Thyroid gland (tissue), 4 donors: ENCODE results near the gene NFIX. TPM values are rescaled to one million over a fixed set of nuclear protein-coding genes. Genes with fewer than 3 reads are reported as not detected.

Experiments used
- DNase-seq, 2 donors: peaks; one replicate each; pipeline ENCODE4 v3.0.0-alpha.2; 2019
- H3K27ac ChIP-seq, 3 donors: fragments of 200-600 bp; sonication (generic); 1 replicate in 2 of 3; 2 replicates in 1 of 3; pipeline ENCODE4 v1.5.1; 2016 to 2019; ENCODE audit warnings: mild to moderate bottlenecking in 1 of 3, moderate library complexity in 1 of 3
- H3K27me3 ChIP-seq: fragments of 200-600 bp; sonication (generic); one replicate; pipeline ENCODE4 v1.5.1; 2019
- H3K36me3 ChIP-seq, 2 donors: fragments of 200-600 bp; sonication (generic); one replicate each; pipeline ENCODE4 v1.5.1; 2016 to 2019
- H3K4me1 ChIP-seq, 2 donors: fragments of 200-600 bp; sonication (generic); one replicate each; pipeline ENCODE4 v1.5.1; 2017 to 2019
- H3K4me3 ChIP-seq, 3 donors: fragments of 200-600 bp; sonication (generic); replicated peaks in 1 of 3; 1 replicate in 2 of 3; 2 replicates in 1 of 3; pipeline ENCODE4 v1.5.1; 2016; ENCODE audit warnings: mild to moderate bottlenecking in 1 of 3
- H3K9me3 ChIP-seq: fragments of 200-600 bp; sonication (generic); one replicate; pipeline ENCODE4 v1.5.1; 2017
- CTCF ChIP-seq, 6 experiments: fragments of 200-600 bp in 3 of 6; fragments of 450-650 bp in 3 of 6; sonication (generic) in 3 of 6; IDR thresholded peaks; one replicate each; pipeline ENCODE4 v1.5.1; 2016 to 2019; ENCODE audit warnings: antibody characterized with exemption in 6 of 6, mild to moderate bottlenecking in 2 of 6, inconsistent platforms in 1 of 6, moderate library complexity in 1 of 6
- POLR2A ChIP-seq, 2 donors: fragments of 450-650 bp; IDR thresholded peaks; one replicate each; pipeline ENCODE4 v1.6.1; 2017; ENCODE audit warnings: antibody characterized with exemption in 2 of 2, mild to moderate bottlenecking in 2 of 2, moderate library complexity in 1 of 2
- WGBS, 2 donors: methylation state at CpG; one replicate each; pipeline ENCODE4 v1.1.5; 2017; 5-methylcytosine and 5-hydroxymethylcytosine counted together
- intact Hi-C: fragments of 100-400 bp; cut with DNase I; formaldehyde crosslinking; loops from one replicate; pipeline ENCODE4 v1.15.1; 2023
- total RNA-seq, 4 donors: library from RNA; depleted of rRNA; stranded (reverse); fragments of >200 nt; gene quantifications; one replicate each; pipeline ENCODE4 v1.2.3, GENCODE V29; 2016

NFIX gene
- total RNA-seq, 4 donors from 2014 or later = 38.8 to 70.2 (median 62.4) TPM

- 94 to 95% methylated on average over 17 to 32 of the region's 60 CpGs for WGBS, 2 donors
- H3K27me3 ChIP-seq = no peaks in the 10 kb centered on the region
- peaks cover 8 to 22% of the 10 kb centered on the region in 2 donors for H3K4me1 ChIP-seq
- intact Hi-C loops = no loop called here
- TF ChIP-seq CTCF (IDR thresholded peaks at IDR 0.05) = no peak
- TF ChIP-seq POLR2A (IDR thresholded peaks at IDR 0.05) = no peak
- peaks cover 27 to 33% of the 10 kb centered on the region in 2 donors for H3K36me3 ChIP-seq
- no peak overlapping the region for H3K4me3 ChIP-seq
- peak overlapping the region; percentile 30 to 66 (median 51) for H3K27ac ChIP-seq
- no peaks in the 10 kb centered on the region for H3K9me3 ChIP-seq
- DNase-seq = peak; percentile 18 to 28
These were observed 140.1 kb downstream of the NFIX start for GRCh38 chr19:13135068-13136062.

- intact Hi-C loops = no loop called here
- DNase-seq = no peak
- Histone ChIP-seq H3K4me1 (peaks cover 8 to 22% of the 10 kb centered on the region in 2 donors), H3K36me3 (peaks cover 27 to 33% of the 10 kb centered on the region in 2 donors), H3K9me3 (no peaks in the 10 kb centered on the region), H3K27me3 (no peaks in the 10 kb centered on the region), H3K4me3 (no peak overlapping the region), H3K27ac (no peak overlapping the region)
- WGBS, 2 donors = 89 to 94% methylated on average over 19 to 20 of the region's 28 CpGs
- TF ChIP-seq POLR2A (IDR thresholded peaks at IDR 0.05) (no peak), CTCF (IDR thresholded peaks at IDR 0.05) (no peak)
These were observed 142.1 kb downstream of the NFIX start for GRCh38 chr19:13137290-13137794.

- no peaks in the 10 kb centered on the region for H3K27me3 ChIP-seq
- DNase-seq = no peak
- H3K36me3 ChIP-seq = peaks cover 27 to 33% of the 10 kb centered on the region in 2 donors
- H3K4me1 ChIP-seq = peaks cover 8 to 16% of the 10 kb centered on the region in 2 donors
- WGBS, 2 donors = 94 to 95% methylated on average over 31 to 40 of the region's 40 CpGs
- H3K4me3 ChIP-seq = no peak overlapping the region
- intact Hi-C loops = no loop called here
- H3K9me3 ChIP-seq = no peaks in the 10 kb centered on the region
- H3K27ac ChIP-seq = no peak overlapping the region
- no peak for TF ChIP-seq POLR2A (IDR thresholded peaks at IDR 0.05)
These were observed 143.1 kb downstream of the NFIX start for GRCh38 chr19:13138171-13138915.

DNA sequence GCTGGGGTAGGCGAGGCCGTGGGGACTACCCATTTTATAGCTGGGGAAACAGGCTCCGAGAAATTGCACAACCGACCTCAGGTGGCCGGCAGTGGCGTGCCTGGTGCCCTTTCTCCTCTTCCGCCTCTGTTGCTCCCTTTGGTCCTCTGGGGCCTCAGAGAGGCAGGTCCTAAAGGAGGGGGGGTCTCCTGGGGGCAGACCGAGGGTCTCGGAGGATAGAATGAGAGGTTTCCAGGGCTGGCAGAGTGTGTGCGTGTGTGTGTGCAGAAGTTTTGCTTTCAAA, 143.6 kb downstream of the NFIX start:
- TF ChIP-seq CTCF (IDR thresholded peaks at IDR 0.05) (no peak), POLR2A (IDR thresholded peaks at IDR 0.05) (no peak)
- Histone ChIP-seq H3K9me3 (no peaks in the 10 kb centered on the region), H3K36me3 (peaks cover 27 to 33% of the 10 kb centered on the region in 2 donors), H3K4me3 (no peak overlapping the region), H3K27me3 (no peaks in the 10 kb centered on the region), H3K27ac (no peak overlapping the region), H3K4me1 (peaks cover 6 to 12% of the 10 kb centered on the region in 2 donors)
- no peak for DNase-seq
- intact Hi-C loops = no loop called here
- WGBS, 2 donors = 88 to 91% methylated on average over 10 of the region's 10 CpGs

DNA sequence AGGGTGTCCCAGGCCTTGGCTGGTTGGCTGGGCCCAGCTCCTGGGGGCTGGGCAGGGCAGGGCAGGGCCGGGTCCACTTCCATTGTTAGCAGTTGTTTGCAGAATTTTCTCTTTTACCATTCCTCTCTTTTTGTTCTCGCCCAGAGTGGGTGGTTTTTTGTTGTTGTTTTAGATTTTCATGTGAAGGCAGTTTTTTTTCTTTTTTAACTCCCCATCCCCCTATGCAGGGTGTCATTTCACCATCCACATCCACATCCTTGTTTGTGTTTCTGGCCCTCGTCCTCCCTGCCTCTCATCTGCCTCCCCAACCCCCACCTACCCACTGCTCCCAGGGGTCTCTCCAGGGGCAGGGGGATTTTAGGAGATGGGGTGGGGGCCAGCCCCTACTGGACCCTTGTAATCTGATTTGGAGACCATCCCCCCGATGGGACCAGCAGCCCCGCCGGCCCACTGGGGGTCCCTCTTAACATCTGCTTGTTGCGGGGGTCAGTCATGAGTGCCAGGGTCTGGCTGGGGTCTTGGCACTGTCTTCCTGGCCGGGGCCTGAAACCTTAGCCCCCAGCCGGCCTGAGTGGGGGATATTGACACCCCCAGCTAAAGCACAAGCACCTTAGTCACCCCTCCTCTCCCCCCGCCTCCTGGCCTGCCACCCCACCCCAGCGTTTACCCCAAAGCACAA, 144.5 kb downstream of the NFIX start:
- H3K27me3 ChIP-seq = no peaks in the 10 kb centered on the region
- TF ChIP-seq CTCF (IDR thresholded peaks at IDR 0.05) (no peak), POLR2A (IDR thresholded peaks at IDR 0.05) (no peak)
- DNase-seq = no peak
- 82 to 88% methylated on average over 5 to 9 of the region's 11 CpGs for WGBS, 2 donors
- peaks cover 35 to 41% of the 10 kb centered on the region in 2 donors for H3K36me3 ChIP-seq
- no peak overlapping the region for H3K27ac ChIP-seq
- no peaks in the 10 kb centered on the region for H3K9me3 ChIP-seq
- no peak overlapping the region for H3K4me3 ChIP-seq
- intact Hi-C loops = no loop called here
- H3K4me1 ChIP-seq = peaks cover 0 to 5% of the 10 kb centered on the region in 2 donors
